ENCODE results near the gene PGGHG. TPM values are rescaled to one million over a fixed set of nuclear protein-coding genes. Genes with fewer than 3 reads are reported as not detected.

Gene PGGHG
- total RNA-seq, 4 donors from 2014 or later: 3.8 to 26.9 (median 12.5) TPM

GRCh38 chr11:257766-258493 lies 31.0 kb upstream of the PGGHG start:
- no peak for TF ChIP-seq CTCF (IDR thresholded peaks at IDR 0.05; ENCODE audit: low read depth)

- TF ChIP-seq CTCF (IDR thresholded peaks at IDR 0.05; ENCODE audit: low read depth): no peak
Measured at GRCh38 chr11:259413-259812, 29.5 kb upstream of the PGGHG start.

- TF ChIP-seq CTCF (IDR thresholded peaks at IDR 0.05; ENCODE audit: low read depth): no peak
Measured at GRCh38 chr11:261624-262023, 27.3 kb upstream of the PGGHG start.

- TF ChIP-seq CTCF (IDR thresholded peaks at IDR 0.05; ENCODE audit: low read depth): no peak
Measured at GRCh38 chr11:266676-267439, 22.1 kb upstream of the PGGHG start.

GRCh38 chr11:267491-267994 lies 21.4 kb upstream of the PGGHG start:
- TF ChIP-seq CTCF (IDR thresholded peaks at IDR 0.05; ENCODE audit: low read depth): no peak

- no peak for TF ChIP-seq CTCF (IDR thresholded peaks at IDR 0.05; ENCODE audit: low read depth)
Measured at GRCh38 chr11:269146-269890, 19.6 kb upstream of the PGGHG start.
